K562 (cell line): ENCODE results near the gene PID1. TPM values are rescaled to one million over a fixed set of nuclear protein-coding genes. Genes with fewer than 3 reads are reported as not detected.

Source experiments
- ATAC-seq: fragments of 200-7000 bp; cut with Tn5 transposase; 3 replicates; pipeline ENCODE4 v1.9.1; 2020; ENCODE audit warnings: moderate library complexity
- BruUV-seq: library from RNA; stranded (reverse); fragments of 400-500 nt; replicated peaks from 2 replicates; lab custom pipeline; 2021; lab: Mats Ljungman, UMichigan
- CTCF ChIA-PET: fragments of 300-600 bp; formaldehyde crosslinking; extraction: SDS; loops from one replicate; lab custom pipeline; 2021; ENCODE audit warnings: low intra/inter-chr PET ratio; lab: Yijun Ruan, JAX
- POLR2A ChIA-PET: fragments of 300-600, 350-650 bp; sonication (Branson Sonifier 250); formaldehyde crosslinking; extraction: SDS; loops from one replicate; lab custom pipeline; 2021; ENCODE audit warnings: antibody characterized with exemption, inconsistent platforms; lab: Yijun Ruan, JAX
- DNase-seq, 4 experiments: peaks; one replicate each; pipeline versions ENCODE4 v3.0.0 to v3.0.0-alpha.2; 2011 to 2018; ENCODE audit warnings: low spot score in 3 of 4, mixed read lengths in 3 of 4; ENCODE audit errors: extremely low read depth in 1 of 4
- FAIRE-seq: peaks from 2 replicates; lab custom pipeline; 2011; peaks lifted over from hg19 to GRCh38; lab: Jason Lieb, UNC
- H2AFZ ChIP-seq: 2 replicates; pipeline ENCODE4 v1.6.0; 2011; ENCODE audit warnings: low read depth, low read length, control low read depth, inconsistent platforms
- H3K27ac ChIP-seq: fragments of 200-600 bp; 3 replicates; pipeline ENCODE4 v1.8.0; 2011; ENCODE audit warnings: low read depth, mild to moderate bottlenecking, control low read depth, inconsistent platforms, low read length, moderate library complexity, mixed read lengths; ENCODE audit errors: extremely low read depth
- H3K27me3 ChIP-seq, 2 experiments: fragments of 300-600 bp in 1 of 2; 2 replicates in 1 of 2; 3 replicates in 1 of 2; pipeline versions ENCODE4 v1.6.0 to v1.8.0; 2011; ENCODE audit warnings: inconsistent platforms in 2 of 2, low read length in 2 of 2, mild to moderate bottlenecking in 1 of 2, mixed read lengths in 1 of 2, moderate library complexity in 1 of 2; ENCODE audit not compliant: control insufficient read depth in 2 of 2, insufficient read depth in 2 of 2
- H3K36me3 ChIP-seq: fragments of 300-600 bp; 3 replicates; pipeline ENCODE4 v1.8.0; 2011; ENCODE audit warnings: mild to moderate bottlenecking, low read length, inconsistent platforms; ENCODE audit not compliant: control insufficient read depth, insufficient read depth
- H3K4me1 ChIP-seq, 2 experiments: fragments of 200-600 bp in 1 of 2; replicated peaks in 1 of 2; 2 replicates in 1 of 2; 3 replicates in 1 of 2; pipeline versions ENCODE4 v1.5.1 to v1.8.0; 2011; ENCODE audit warnings: inconsistent platforms in 2 of 2, low read length in 2 of 2, mild to moderate bottlenecking in 1 of 2, mixed read lengths in 1 of 2, moderate library complexity in 1 of 2; ENCODE audit not compliant: control insufficient read depth in 2 of 2, insufficient read depth in 2 of 2
- H3K4me2 ChIP-seq: 2 replicates; pipeline ENCODE4 v1.6.1; 2011; ENCODE audit warnings: low read length, control low read depth, inconsistent platforms, mixed read lengths; ENCODE audit not compliant: insufficient read depth
- H3K4me3 ChIP-seq: fragments of 200-600 bp; sonication (generic), shearing (Covaris generic); 2 replicates; pipeline ENCODE4 v1.5.1; 2016; ENCODE audit warnings: control low read depth, inconsistent platforms
- H3K79me2 ChIP-seq: fragments of 200-600 bp; 3 replicates; pipeline ENCODE4 v1.8.0; 2011; ENCODE audit warnings: low read length, inconsistent platforms; ENCODE audit not compliant: control insufficient read depth, insufficient read depth
- H3K9ac ChIP-seq, 2 experiments: 2 replicates each; pipeline versions ENCODE4 v1.6.0 to v1.6.1; 2011; ENCODE audit warnings: low read depth in 2 of 2, low read length in 2 of 2, control low read depth in 1 of 2, inconsistent platforms in 1 of 2, mild to moderate bottlenecking in 1 of 2, mixed read lengths in 1 of 2; ENCODE audit not compliant: insufficient read depth in 1 of 2
- H3K9me1 ChIP-seq: one replicate; pipeline ENCODE4 v1.6.0; 2011; ENCODE audit warnings: inconsistent platforms, mild to moderate bottlenecking, low read length, moderate library complexity; ENCODE audit not compliant: control insufficient read depth, insufficient read depth
- H3K9me3 ChIP-seq: replicated peaks from 2 replicates; pipeline ENCODE4 v1.5.1; 2011; ENCODE audit warnings: low read depth, low read length, inconsistent platforms; ENCODE audit not compliant: control insufficient read depth, insufficient read depth
- H4K20me1 ChIP-seq: replicated peaks from 2 replicates; pipeline ENCODE4 v1.6.1; 2011; ENCODE audit warnings: low read length, inconsistent platforms, mixed read lengths; ENCODE audit not compliant: control insufficient read depth, insufficient read depth
- CBX1 ChIP-seq: sonication (generic); IDR thresholded peaks from 2 replicates; pipeline ENCODE4 v1.6.1; 2016; ENCODE audit warnings: antibody characterized with exemption, low read depth, mild to moderate bottlenecking
- ELF1 ChIP-seq: fragments of 200-800 bp; sonication (Bioruptor generic); IDR thresholded peaks from 2 replicates; pipeline ENCODE4 v1.6.1; 2016; ENCODE audit warnings: missing genetic modification characterization, missing compliant biosample characterization
- GTF2A2 ChIP-seq: IDR thresholded peaks from 2 replicates; pipeline ENCODE4 v1.6.1; 2016; ENCODE audit warnings: mild to moderate bottlenecking, missing genetic modification characterization, missing compliant biosample characterization
- HBP1 ChIP-seq: fragments of 450-650 bp; formaldehyde crosslinking; IDR thresholded peaks from 2 replicates; pipeline ENCODE4 v1.4.0; 2022; ENCODE audit warnings: missing genetic modification characterization
- HDAC3 ChIP-seq: fragments of 450-650 bp; IDR thresholded peaks from 2 replicates; pipeline ENCODE4 v1.6.1; 2018; ENCODE audit warnings: borderline replicate concordance, mild to moderate bottlenecking, moderate library complexity; ENCODE audit not compliant: partially characterized antibody
- HNRNPL ChIP-seq: fragments of 200-400 bp; formaldehyde crosslinking; IDR thresholded peaks from 2 replicates; pipeline ENCODE4 v1.6.1; 2017; ENCODE audit warnings: low read depth, mild to moderate bottlenecking, low read length
- MIER1 ChIP-seq: fragments of 450-650 bp; IDR thresholded peaks from 2 replicates; pipeline ENCODE4 v1.6.1; 2016; ENCODE audit warnings: antibody characterized with exemption, mild to moderate bottlenecking, low read depth
- PRPF4 ChIP-seq: fragments of 200-400 bp; formaldehyde crosslinking; IDR thresholded peaks from one replicate; pipeline ENCODE4 v1.6.1; 2017; ENCODE audit warnings: low read length, low read depth, mild to moderate bottlenecking; ENCODE audit not compliant: insufficient read depth, poor library complexity, severe bottlenecking
- SAFB ChIP-seq: fragments of 200-400 bp; formaldehyde crosslinking; IDR thresholded peaks from 2 replicates; pipeline ENCODE4 v1.6.1; 2017; ENCODE audit warnings: low read depth, low read length, borderline replicate concordance
- TAF9B ChIP-seq: fragments of 450-650 bp; IDR thresholded peaks from 2 replicates; pipeline ENCODE4 v1.6.1; 2018; ENCODE audit warnings: mild to moderate bottlenecking; ENCODE audit not compliant: partially characterized antibody
- ZBTB49 ChIP-seq: sonication (generic); formaldehyde crosslinking; IDR thresholded peaks from 2 replicates; pipeline ENCODE4 v1.8.0; 2022; ENCODE audit warnings: missing genetic modification reagents, mild to moderate bottlenecking, borderline replicate concordance
- WGBS: fragments of 100-300 bp; shearing (Covaris generic); methylation state at CpG from one replicate; pipeline ENCODE4 v1.1.6; 2016; ENCODE audit warnings: low coverage, mixed read lengths; ENCODE audit not compliant: insufficient coverage; ENCODE audit errors: missing lambda C conversion rate; 5-methylcytosine and 5-hydroxymethylcytosine counted together
- in situ Hi-C: fragments of 300-500 bp; cut with MboI; formaldehyde crosslinking; loops from 4 replicates; pipeline ENCODE4 v1.15.0; 2018; ENCODE audit warnings: inconsistent platforms, mixed read lengths
- intact Hi-C: fragments of 100-400 bp; cut with micrococcal nuclease; formaldehyde crosslinking; loops from 2 replicates; pipeline ENCODE4 v1.14.2; 2022
- polyA plus RNA-seq, 8 experiments: library from polyadenylated mRNA; depleted of rRNA in 4 of 8; stranded (reverse) in 5 of 8; unstranded in 3 of 8; fragments of >200 nt; fragmentation: Nextera tagmentation in 2 of 8; fragmentation: Illumina TruSeq in 1 of 8; extraction: Ambion mirVana in 2 of 8; extraction: Trizol in 1 of 8; gene quantifications; 2 replicates each; pipeline versions ENCODE4 v1.2.1 to v1.2.3, GENCODE V29; 2011 to 2014; ENCODE audit warnings: inconsistent platforms in 1 of 8, missing spikeins in 1 of 8
- total RNA-seq, 7 experiments: library from RNA; depleted of rRNA in 6 of 7; stranded (reverse); fragments of >200 nt in 6 of 7; fragmentation: Illumina TruSeq in 2 of 7; extraction: Trizol in 2 of 7; gene quantifications; 2 replicates each; pipeline versions ENCODE4 v1.2.1 to v1.2.3, GENCODE V29; 2011 to 2021; ENCODE audit warnings: low replicate concordance in 1 of 7

The PID1 gene
- total and polyA plus RNA-seq, 9 of the 15 experiments (the other 6 are each of a cell fraction or from before 2014, with no cell fraction given): not detected

- intact Hi-C loops: no loop called here
- POLR2A ChIA-PET: no interaction called here
- no TSS peak for BruUV-seq
Measured at GRCh38 chr2:229057976-229058553, 213.0 kb downstream of the PID1 start.

More at GRCh38 chr2:229057976-229058553, 213.0 kb downstream of the PID1 start:
- Histone ChIP-seq H4K20me1 (no peaks in the 10 kb centered on the region), H3K4me1 (no peaks in the 10 kb centered on the region), H3K79me2 (no peaks in the 10 kb centered on the region), H3K27me3 (no peaks in the 10 kb centered on the region), H3K4me2 (no peak overlapping the region), H3K36me3 (no peaks in the 10 kb centered on the region), H3K9me3 (no peaks in the 10 kb centered on the region), H3K9ac (no peak overlapping the region), H2AFZ (no peak overlapping the region), H3K27ac (no peak overlapping the region), H3K4me3 (no peak overlapping the region), H3K9me1 (no peaks in the 10 kb centered on the region)
- ATAC-seq (no peak), DNase-seq (no peak), FAIRE-seq (no peak)
- in situ Hi-C loops: no loop called here
- TF ChIP-seq ELF1 (tag) (no peak), TAF9B (no peak), HBP1 (CRISPR knock-in tag) (no peak), PRPF4 (no peak), HNRNPL (no peak), SAFB (no peak), ZBTB49 (CRISPR knock-in tag) (no peak), MIER1 (no peak), CBX1 (no peak), HDAC3 (no peak), GTF2A2 (tag) (no peak)
- WGBS: 3% methylated on average over 4 of the region's 4 CpGs
- CTCF ChIA-PET: interaction anchor here (0.7 kb wide), 1 partner anchor 1155 kb away, joined by 4 read pairs; no protein-coding TSS in a partner anchor
